ENCODE measurements around the gene GSDMA.
"Not testable (repeated sequence)": the region's sequence is repeated elsewhere in the genome, so short reads cannot be mapped to it uniquely, and the experiment has no call there.

Gene GSDMA

DNA sequence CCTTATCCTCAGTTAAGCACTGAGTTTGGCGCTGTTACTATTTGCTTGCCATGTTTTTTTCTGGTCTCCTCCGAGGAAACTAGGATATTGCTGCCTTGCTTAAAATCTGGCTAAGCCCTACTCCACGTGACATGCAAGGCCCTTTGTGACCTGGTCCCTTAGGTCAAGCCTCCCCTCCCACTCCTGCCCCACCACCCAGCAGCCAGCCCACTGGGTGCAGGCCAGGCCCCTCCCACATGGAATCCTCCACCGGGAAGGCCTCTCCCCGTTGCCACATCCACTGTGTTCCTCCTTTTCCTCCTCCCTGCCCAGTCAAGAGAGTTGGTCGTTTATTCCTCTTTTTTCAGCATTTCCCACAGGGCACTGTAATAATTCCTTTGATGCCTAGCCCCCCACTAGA lies 34.0 kb downstream of the GSDMA start:
- no peak for DNase-seq (ENCODE audit: low read depth)

DNA sequence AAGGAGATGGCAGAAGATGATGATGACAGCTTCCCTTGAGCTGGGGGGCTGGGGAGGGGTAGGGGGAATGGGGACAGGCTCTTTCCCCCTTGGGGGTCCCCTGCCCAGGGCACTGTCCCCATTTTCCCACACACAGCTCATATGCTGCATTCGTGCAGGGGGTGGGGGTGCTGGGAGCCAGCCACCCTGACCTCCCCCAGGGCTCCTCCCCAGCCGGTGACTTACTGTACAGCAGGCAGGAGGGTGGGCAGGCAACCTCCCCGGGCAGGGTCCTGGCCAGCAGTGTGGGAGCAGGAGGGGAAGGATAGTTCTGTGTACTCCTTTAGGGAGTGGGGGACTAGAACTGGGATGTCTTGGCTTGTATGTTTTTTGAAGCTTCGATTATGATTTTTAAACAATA lies 34.7 kb downstream of the GSDMA start:
- no peak for DNase-seq (ENCODE audit: low read depth)

DNA sequence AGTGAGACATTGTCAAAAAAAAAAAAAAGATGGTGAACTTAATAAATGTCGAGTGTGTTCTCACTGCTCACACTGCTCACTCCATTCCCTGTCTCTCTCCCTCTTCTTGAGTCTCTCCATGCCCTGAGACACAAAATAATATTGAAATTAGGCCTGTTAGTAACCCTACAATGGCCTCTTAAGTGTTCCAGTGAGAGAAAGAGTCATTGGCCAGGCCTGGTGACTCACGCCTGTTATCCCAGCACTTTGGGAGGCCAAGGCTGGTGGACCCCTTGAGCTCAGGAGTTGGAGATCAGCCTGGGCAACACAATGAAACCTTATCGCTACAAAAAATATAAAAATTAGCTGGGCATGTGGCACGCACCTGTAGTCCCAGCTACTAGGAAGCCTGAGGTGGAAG lies 36.3 kb downstream of the GSDMA start:
- no peak for DNase-seq (ENCODE audit: low read depth)

DNA sequence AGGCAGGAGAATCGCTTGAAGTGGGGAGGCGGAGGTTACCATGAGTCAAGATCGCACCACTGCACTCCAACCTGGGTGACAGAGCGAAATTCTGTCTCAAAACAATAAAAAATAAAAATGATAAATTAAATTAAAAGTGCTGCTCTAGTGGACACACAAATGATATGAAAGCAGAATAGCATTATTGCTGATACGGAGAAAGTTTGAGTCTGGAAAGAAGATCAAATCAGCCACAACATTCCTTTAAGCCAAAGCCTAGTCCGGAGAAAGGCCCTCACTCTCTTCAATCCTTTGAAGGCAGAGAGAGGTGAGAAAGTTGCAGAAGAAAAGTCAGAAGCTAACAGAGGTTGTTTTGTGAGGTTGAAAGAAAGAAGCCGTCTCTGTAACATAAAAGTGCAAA lies 37.4 kb downstream of the GSDMA start:
- no peak for DNase-seq (ENCODE audit: low read depth)

DNA sequence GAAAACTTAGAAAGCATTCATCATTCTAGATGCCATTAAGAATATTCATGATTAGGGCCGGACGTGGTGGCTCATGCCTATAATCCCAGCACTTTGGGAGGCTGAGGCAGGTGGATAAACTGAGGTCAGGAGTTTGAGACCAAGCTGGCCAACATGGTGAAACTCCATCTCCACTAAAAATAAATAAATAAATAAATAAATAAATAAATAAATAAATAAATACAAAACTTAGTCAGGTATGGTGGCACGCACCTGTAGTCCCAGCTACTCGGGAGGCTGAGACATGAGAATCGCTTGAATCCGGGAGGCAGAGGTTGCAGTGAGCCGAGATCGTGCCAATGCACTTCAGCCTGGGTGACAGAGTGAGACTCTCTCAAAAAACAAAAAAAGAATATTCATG lies 38.5 kb downstream of the GSDMA start:
- not testable (repeated sequence) for DNase-seq (ENCODE audit: low read depth)

DNA sequence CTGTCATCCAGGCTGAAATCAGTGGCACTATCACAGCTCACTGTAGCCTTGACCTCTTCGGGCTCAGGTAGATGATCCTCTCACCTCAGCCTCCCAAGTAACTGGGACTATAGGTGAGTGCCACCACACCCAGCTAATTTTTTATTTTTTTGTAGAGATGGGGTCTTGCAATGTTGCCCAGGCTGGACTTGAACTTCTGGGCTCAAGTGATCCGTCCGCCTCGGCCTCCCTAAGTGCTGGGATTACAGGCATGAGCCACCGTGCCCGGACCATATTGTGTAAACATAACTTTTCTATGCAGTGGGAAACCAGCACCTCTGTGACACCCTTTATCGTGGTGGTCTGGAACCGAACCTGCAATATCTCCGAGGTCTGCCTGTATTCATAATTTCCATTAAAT lies 41.3 kb downstream of the GSDMA start:
- no peak for DNase-seq (ENCODE audit: low read depth)

DNA sequence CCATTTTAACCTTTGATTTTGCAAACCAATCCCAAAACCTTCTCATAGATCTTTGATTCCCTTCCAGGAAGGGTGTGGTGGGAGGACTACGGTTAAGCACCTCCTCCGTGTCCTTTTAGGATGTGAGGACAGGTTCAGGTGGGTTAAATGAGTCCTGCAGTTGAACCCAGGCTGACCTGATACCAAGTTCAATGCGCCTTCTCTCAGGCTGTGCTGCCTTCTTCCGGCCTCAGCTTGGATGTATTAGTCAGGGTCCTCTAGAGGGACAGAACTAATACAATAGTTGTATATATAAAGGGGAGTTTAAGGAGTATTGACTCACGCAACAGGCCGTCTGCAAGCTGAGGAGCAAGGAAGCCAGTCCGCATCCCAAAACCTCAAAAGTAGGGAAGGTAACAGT lies 41.9 kb downstream of the GSDMA start:
- no peak for DNase-seq (ENCODE audit: low read depth)

DNA sequence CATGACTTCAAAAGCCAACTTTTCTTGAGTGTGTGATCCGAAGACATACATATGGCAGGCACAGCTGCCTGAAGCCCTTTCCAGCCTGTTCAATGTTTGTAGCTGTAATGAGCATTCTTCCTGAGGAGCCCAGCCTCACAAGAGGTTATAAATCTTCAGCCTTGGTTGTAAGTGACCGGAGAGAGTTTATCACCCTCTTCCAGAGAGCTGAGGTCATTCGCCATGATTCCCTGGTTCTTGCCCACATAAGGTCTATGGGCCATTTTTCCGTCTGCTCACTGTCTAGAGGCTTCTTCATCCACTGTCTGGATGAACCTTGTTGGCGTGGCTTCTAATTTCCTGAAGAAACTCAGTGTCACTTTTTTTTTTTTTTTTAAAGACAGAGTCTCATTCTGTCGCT lies 42.7 kb downstream of the GSDMA start:
- DNase-seq (ENCODE audit: low read depth) = no peak

DNA sequence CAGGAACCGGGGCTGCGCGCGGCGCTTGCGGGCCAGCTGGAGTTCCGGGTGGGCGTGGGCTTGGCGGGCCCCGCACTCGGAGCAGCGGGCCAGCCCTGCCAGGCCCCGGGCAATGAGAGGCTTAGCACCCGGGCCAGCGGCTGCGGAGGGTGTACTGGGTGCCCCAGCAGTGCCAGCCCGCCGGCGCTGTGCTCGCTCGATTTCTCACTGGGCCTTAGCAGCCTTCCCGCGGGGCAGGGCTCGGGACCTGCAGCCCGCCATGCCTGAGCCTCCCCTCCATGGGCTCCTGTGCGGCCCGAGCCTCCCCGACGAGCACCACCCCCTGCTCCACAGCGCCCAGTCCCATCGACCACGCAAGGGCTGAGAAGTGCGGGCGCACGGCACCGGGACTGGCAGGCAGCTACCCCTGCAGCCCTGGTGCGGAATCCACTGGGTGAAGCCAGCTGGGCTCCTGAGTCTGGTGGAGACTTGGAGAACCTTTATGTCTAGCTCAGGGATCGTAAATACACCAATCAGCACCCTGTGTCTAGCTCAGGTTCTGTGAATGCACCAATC lies 48.2 kb downstream of the GSDMA start:
- not testable (repeated sequence) for DNase-seq (ENCODE audit: low read depth)

DNA sequence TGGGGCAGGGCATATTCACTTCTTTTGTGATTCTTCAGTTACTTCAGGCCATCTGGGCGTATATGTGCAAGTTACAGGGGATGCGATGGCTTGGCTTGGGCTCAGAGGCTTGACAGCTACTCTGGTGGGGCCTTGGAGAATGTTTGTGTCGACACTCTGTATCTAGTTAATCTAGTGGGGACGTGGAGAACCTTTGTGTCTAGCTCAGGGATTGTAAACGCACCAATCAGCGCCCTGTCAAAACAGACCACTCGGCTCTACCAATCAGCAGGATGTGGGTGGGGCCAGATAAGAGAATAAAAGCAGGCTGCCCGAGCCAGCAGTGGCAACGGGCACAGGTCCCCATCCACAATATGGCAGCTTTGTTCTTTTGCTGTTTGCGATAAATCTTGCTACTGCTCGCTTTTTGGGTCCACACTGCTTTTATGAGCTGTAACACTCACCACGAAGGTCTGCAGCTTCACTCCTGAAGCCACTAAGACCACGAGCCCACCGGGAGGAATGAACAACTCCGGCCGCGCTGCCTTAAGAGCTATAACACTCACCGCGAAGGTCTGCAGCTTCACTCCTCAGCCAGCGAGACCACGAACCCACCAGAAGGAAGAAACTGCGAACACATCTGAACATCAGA lies 49.3 kb downstream of the GSDMA start:
- DNase-seq (ENCODE audit: low read depth) = not testable (repeated sequence)

DNA sequence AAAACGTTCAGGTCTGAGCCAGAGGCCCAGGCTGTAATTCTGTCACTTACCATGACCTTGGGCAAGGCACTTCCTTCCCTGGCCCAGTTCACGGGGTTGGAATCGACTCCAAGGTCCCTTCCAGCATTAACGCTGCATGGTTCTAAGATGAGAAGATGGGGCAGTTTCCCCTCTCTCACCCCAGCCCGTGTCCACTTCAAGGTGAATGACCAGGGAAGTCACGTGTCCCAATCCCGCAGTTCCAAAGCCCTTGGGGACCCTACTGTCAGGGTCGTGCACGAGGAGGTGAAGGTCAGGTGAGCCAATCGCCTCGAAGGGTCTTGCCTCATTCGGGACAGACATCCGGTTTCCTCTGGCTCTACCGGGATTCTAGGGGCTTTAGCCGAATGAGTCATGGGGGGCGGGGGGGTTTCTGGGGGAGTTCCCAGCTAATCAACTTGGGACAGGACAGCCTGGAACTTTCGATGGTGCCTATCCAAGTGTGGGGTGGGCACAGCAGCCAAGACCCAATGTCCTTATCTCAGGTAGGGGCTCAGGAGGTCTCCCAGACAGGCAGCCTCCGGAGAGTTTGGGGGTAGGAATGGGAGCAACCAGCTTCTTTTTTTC lies 51.7 kb downstream of the GSDMA start:
- no peak for DNase-seq (ENCODE audit: low read depth)

DNA sequence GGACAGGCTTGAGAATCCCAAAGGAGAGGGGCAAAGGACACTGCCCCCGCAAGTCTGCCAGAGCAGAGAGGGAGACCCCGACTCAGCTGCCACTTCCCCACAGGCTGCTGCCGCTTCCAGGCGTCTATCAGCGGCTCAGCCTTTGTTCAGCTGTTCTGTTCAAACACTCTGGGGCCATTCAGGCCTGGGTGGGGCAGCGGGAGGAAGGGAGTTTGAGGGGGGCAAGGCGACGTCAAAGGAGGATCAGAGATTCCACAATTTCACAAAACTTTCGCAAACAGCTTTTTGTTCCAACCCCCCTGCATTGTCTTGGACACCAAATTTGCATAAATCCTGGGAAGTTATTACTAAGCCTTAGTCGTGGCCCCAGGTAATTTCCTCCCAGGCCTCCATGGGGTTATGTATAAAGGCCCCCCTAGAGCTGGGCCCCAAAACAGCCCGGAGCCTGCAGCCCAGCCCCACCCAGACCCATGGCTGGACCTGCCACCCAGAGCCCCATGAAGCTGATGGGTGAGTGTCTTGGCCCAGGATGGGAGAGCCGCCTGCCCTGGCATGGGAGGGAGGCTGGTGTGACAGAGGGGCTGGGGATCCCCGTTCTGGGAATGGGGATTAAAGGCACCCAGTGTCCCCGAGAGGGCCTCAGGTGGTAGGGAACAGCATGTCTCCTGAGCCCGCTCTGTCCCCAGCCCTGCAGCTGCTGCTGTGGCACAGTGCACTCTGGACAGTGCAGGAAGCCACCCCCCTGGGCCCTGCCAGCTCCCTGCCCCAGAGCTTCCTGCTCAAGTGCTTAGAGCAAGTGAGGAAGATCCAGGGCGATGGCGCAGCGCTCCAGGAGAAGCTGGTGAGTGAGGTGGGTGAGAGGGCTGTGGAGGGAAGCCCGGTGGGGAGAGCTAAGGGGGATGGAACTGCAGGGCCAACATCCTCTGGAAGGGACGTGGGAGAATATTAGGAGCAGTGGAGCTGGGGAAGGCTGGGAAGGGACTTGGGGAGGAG lies 52.5 kb downstream of the GSDMA start, which contains the start of gene CSF3:
CSF3 (plus strand) TSS at position 436 of the 993 bp plus-strand sequence; CDS start at position 471, 35 bp downstream.
- DNase-seq (ENCODE audit: low read depth) = no peak

DNA sequence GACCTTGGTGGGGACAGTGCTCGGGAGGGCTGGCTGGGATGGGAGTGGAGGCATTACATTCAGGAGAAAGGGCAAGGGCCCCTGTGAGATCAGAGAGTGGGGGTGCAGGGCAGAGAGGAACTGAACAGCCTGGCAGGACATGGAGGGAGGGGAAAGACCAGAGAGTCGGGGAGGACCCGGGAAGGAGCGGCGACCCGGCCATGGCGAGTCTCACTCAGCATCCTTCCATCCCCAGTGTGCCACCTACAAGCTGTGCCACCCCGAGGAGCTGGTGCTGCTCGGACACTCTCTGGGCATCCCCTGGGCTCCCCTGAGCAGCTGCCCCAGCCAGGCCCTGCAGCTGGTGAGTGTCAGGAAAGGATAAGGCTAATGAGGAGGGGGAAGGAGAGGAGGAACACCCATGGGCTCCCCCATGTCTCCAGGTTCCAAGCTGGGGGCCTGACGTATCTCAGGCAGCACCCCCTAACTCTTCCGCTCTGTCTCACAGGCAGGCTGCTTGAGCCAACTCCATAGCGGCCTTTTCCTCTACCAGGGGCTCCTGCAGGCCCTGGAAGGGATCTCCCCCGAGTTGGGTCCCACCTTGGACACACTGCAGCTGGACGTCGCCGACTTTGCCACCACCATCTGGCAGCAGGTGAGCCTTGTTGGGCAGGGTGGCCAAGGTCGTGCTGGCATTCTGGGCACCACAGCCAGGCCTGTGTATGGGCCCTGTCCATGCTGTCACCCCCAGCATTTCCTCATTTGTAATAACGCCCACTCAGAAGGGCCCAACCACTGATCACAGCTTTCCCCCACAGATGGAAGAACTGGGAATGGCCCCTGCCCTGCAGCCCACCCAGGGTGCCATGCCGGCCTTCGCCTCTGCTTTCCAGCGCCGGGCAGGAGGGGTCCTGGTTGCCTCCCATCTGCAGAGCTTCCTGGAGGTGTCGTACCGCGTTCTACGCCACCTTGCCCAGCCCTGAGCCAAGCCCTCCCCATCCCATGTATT lies 53.5 kb downstream of the GSDMA start:
- DNase-seq (ENCODE audit: low read depth) = no peak

DNA sequence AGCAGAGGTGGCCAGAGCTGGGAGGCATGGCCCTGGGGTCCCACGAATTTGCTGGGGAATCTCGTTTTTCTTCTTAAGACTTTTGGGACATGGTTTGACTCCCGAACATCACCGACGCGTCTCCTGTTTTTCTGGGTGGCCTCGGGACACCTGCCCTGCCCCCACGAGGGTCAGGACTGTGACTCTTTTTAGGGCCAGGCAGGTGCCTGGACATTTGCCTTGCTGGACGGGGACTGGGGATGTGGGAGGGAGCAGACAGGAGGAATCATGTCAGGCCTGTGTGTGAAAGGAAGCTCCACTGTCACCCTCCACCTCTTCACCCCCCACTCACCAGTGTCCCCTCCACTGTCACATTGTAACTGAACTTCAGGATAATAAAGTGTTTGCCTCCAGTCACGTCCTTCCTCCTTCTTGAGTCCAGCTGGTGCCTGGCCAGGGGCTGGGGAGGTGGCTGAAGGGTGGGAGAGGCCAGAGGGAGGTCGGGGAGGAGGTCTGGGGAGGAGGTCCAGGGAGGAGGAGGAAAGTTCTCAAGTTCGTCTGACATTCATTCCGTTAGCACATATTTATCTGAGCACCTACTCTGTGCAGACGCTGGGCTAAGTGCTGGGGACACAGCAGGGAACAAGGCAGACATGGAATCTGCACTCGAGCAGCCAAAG lies 54.7 kb downstream of the GSDMA start:
- DNase-seq (ENCODE audit: low read depth) = no peak

DNA sequence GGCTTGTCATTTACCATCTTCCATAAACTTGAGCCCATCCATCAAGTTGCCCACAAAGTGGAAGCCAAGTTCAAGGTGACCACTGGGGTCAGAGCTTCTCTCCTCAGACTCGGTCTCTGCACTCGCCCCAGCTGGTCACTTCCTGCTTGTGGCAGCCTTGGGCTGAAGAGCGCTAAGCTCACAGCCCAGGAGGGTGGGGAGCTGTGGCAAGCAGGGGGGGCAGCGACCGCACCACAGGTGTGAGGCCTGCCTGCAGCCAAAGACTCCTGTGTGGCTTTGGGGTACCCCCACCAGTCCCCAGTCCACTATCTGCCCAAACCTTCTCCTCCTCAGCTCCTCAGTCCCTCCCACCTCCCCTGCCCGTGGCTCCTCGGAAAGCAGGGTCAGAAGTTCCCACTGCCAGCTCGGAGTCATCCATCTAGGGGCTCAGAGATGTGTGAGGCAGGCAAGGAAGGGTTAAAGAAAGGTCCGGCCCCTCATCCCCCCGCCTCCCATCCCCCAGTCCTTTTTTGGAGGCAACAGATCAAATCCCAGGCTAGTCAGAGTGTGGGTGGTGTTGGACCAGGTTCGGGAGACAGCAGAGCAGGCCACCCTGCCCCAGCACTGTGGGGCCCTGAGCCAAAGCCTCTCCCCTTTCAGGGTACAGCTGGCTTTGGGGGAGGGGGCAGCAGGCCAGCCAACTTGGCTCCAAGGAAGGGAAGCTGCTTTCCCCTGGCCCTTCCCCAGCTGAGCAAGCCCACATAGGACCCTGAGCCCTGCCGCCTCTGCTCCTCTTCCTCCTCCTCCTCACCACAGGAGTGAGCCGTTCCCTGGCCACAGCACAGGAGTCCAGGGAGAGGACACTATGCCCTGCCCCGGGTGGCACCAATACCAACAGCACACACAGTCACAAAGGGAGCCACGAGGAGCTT lies 55.7 kb downstream of the GSDMA start:
- DNase-seq (ENCODE audit: low read depth) = no peak

DNA sequence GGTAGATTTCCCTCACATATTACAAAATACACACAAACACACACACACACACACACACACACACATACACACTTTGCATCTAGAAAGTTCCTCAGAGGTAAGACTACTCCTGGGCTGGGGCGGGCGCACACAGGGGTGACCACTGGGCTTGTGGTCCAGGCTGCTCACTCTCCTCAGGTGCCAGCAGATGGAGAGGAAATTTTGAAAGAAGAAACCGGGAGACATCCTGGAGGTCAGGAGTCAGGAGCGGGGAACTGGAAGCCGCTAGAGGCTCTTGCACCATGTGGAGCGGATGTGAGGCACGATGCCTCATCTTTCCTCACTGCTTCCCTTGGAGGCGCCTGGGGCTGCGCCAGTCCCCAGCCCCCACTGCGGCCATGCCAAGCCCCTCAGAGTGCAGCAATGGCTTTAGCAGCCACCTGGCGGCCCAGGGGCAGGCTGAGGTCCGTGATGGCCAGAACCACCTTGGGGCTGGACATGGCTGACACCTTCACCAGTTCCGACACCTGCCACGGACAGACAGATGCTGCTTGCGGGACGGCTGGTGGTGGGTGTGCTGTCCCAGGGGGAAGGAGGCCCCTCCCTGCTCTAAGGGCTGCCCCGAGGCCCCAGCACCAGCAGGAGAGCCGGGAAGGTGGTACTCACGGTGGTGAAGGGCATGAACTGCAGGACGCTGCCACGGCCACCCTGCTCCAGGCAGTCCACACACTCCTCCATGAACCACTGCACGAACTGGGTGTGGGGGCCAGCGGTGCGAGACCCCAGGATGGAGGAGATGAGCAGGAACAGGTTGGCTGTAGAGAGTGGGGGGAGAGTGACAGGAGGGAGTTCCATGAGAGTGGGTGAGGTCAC lies 56.6 kb downstream of the GSDMA start:
- no peak for DNase-seq (ENCODE audit: low read depth)

DNA sequence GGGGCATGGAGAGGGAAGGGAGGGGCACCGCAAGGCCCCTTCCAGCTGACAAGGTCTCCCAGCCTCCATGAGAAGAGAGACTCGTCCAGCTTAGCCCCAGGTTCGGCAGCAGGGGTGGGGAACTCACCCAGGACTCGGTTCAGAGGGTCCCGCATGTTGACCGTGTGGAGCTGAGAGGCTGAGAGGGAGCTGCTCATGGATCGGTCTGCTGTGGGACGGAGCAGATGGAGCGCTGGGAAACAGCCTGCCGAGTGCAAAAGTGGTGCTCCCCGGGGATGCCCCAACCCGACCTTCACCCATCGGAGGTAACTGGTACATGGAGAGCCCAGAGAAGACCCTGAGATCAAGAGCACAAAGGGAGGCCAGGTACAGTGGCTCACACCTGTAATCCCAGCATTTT lies 57.3 kb downstream of the GSDMA start:
- no peak for DNase-seq (ENCODE audit: low read depth)

DNA sequence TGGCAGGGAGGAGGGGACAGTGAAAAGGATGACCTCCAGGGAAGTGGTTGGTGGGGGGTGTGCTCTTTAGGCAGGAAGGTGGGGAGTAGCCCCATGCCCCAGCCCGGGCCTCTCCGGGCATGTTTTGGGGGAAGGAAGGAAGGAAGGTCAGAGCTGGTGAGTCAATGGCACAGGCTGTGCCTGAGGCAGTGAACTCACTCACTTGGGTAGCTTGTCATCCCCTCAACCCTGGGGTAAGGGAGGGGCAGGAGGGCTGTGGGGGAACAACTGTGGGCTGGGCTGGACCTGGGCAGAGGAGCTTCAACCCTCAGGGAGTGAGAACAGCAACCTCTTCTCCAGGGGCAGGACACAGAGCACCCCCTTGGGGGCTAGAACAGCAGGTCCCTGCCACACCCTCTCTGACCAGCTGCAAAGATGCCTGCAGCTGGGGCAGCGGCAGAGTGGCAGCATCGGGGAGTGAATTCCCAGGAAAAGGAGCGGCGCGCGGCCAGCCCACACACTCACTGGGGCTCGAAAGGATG lies 58.7 kb downstream of the GSDMA start:
- DNase-seq (ENCODE audit: low read depth) = no peak

DNA sequence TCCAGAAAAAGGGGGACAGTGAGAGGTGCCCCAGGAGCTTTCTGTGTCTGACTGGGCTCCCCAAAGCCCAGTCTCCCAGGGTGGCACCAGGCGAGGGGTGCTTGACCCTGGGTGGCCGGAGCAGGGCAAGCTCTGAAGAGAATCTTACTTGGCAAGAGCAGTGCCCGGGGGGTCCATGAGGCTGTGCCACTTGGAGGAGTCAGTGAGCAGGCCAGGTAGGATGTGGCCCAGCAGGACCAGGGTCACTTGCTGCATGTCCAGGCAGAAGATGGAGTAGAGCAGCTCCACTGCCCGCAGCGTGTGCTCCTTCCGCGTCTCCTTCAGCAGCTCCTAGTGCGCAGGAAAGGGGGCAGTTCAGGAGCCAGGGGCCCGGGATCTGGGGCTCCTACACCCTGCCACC lies 59.7 kb downstream of the GSDMA start:
- no peak for DNase-seq (ENCODE audit: low read depth)
